Breast epithelium (tissue), 3 donors: ENCODE measurements around the gene TM2D3.

Experiments used
- POLR2A ChIP-seq: fragments of 450-650 bp; IDR thresholded peaks from one replicate; pipeline ENCODE4 v1.6.1; 2016; ENCODE audit warnings: antibody characterized with exemption, mild to moderate bottlenecking, moderate library complexity
- POLR2AphosphoS5 ChIP-seq, 3 donors: sonication (generic); formaldehyde crosslinking; IDR thresholded peaks; one replicate each; pipeline ENCODE4 v1.6.1; 2017; ENCODE audit warnings: antibody characterized with exemption in 3 of 3
- TF ChIP-seq, protein P1 (sequence below), 3 donors: fragments of 450-650 bp; IDR thresholded peaks; one replicate each; pipeline ENCODE4 v1.5.1; 2016 to 2017; ENCODE audit warnings: antibody characterized with exemption in 3 of 3, mild to moderate bottlenecking in 3 of 3, moderate library complexity in 3 of 3

DNA sequence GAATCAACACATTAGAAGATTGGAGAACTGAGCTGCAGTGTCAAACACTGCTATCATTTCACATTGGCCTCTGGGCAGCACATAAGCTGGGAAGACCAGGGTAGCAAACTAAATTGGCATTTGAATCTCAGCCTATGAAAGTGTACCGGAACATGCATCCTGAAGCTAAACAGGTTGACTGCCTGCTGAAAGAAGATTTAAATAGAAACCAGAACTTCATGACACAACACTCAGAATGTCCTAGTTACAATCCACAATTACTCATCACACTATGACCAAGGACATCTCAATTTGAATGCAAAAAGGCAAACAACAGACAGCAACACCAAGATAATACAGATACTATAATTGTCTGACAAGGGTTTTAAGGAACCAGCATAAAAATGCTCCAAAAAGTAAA is 26.2 kb downstream of the TM2D3 start:
- TF ChIP-seq, protein P1, sequence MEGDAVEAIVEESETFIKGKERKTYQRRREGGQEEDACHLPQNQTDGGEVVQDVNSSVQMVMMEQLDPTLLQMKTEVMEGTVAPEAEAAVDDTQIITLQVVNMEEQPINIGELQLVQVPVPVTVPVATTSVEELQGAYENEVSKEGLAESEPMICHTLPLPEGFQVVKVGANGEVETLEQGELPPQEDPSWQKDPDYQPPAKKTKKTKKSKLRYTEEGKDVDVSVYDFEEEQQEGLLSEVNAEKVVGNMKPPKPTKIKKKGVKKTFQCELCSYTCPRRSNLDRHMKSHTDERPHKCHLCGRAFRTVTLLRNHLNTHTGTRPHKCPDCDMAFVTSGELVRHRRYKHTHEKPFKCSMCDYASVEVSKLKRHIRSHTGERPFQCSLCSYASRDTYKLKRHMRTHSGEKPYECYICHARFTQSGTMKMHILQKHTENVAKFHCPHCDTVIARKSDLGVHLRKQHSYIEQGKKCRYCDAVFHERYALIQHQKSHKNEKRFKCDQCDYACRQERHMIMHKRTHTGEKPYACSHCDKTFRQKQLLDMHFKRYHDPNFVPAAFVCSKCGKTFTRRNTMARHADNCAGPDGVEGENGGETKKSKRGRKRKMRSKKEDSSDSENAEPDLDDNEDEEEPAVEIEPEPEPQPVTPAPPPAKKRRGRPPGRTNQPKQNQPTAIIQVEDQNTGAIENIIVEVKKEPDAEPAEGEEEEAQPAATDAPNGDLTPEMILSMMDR (IDR thresholded peaks at IDR 0.05): no peak
- no peak for TF ChIP-seq POLR2A
- no peak for TF ChIP-seq POLR2AphosphoS5 (IDR thresholded peaks at IDR 0.05)
